Kidney (tissue), 14 donors: ENCODE data around the gene EHHADH. TPM values are rescaled to one million over a fixed set of nuclear protein-coding genes. Genes with fewer than 3 reads are reported as not detected.

Source experiments
- DNase-seq, 5 donors: peaks; one replicate each; pipeline ENCODE4 v3.0.0-alpha.2; 2013 to 2020
- FAIRE-seq: peaks from 2 replicates; lab custom pipeline; 2012; peaks lifted over from hg19 to GRCh38; lab: Jason Lieb, UNC
- H3K27ac ChIP-seq, 2 donors: one replicate each; pipeline ENCODE4 v1.7.0; 2013; ENCODE audit warnings: low read depth in 2 of 2, low read length in 2 of 2, inconsistent platforms in 1 of 2
- H3K27me3 ChIP-seq: one replicate; pipeline ENCODE4 v1.7.1; 2013; ENCODE audit warnings: low read length, inconsistent platforms; ENCODE audit not compliant: control insufficient read depth, insufficient read depth
- H3K36me3 ChIP-seq, 3 donors: one replicate each; pipeline versions ENCODE4 v1.7.0 to v1.7.1; 2013; ENCODE audit warnings: low read length in 3 of 3, control low read depth in 1 of 3, inconsistent platforms in 1 of 3; ENCODE audit not compliant: insufficient read depth in 3 of 3, control insufficient read depth in 2 of 3
- H3K4me1 ChIP-seq, 3 donors: one replicate each; pipeline versions ENCODE4 v1.7.0 to v1.7.1; 2013; ENCODE audit warnings: low read length in 3 of 3, inconsistent platforms in 1 of 3, low read depth in 1 of 3; ENCODE audit not compliant: control insufficient read depth in 2 of 3, insufficient read depth in 2 of 3
- H3K4me3 ChIP-seq, 3 donors: one replicate each; pipeline versions ENCODE4 v1.7.0 to v1.8.1; 2013; ENCODE audit warnings: low read length in 3 of 3, control low read depth in 1 of 3, inconsistent platforms in 1 of 3
- H3K9ac ChIP-seq, 3 donors: one replicate each; pipeline versions ENCODE4 v1.7.0 to v1.7.1; 2013; ENCODE audit warnings: low read length in 3 of 3, control low read depth in 1 of 3, inconsistent platforms in 1 of 3
- H3K9me3 ChIP-seq, 3 donors: one replicate each; pipeline versions ENCODE4 v1.7.0 to v1.7.1; 2013; ENCODE audit warnings: low read length in 3 of 3, control low read depth in 1 of 3, inconsistent platforms in 1 of 3; ENCODE audit not compliant: control insufficient read depth in 2 of 3, insufficient read depth in 1 of 3
- intact Hi-C: fragments of 100-400 bp; cut with DNase I; formaldehyde crosslinking; loops from one replicate; pipeline ENCODE4 v1.11.1; 2022
- polyA plus RNA-seq: library from polyadenylated mRNA; stranded (reverse); fragments of 350-450 nt; fragmentation: Illumina TruSeq; extraction: RNeasy Lipid Tissue Mini Kit (QIAGEN cat#74804); gene quantifications from one replicate; pipeline ENCODE4 v1.2.3, GENCODE V29; 2014; ENCODE audit warnings: low read depth, low replicate concordance; ENCODE audit not compliant: insufficient read depth
- total RNA-seq: library from RNA; stranded (reverse); fragmentation: NEBNext Ultra II Directional; extraction: Animal tissue kit (Norgen Biotek cat#: 25700); gene quantifications from one replicate; pipeline ENCODE4 v1.2.1, GENCODE V29; 2021
- TF ChIP-seq, protein P1 (sequence below): IDR thresholded peaks from 3 replicates; pipeline ENCODE4 v1.5.1; 2012; ENCODE audit warnings: mild to moderate bottlenecking, moderate library complexity, borderline replicate concordance; ENCODE audit not compliant: insufficient read depth; ENCODE audit errors: extremely low read depth
- donor health status: control.
- donor health status: control.
- donor health status: control.
- donor health status: control.
- donor health status: control.
- donor health status: DM: yes; HTN: yes; CAD: no.
- donor health status: Normal renal cell carcinoma (clear cell type).

EHHADH gene
- total and polyA plus RNA-seq, 2 donors from 2014 or later: 27.9 to 60.9 TPM

DNA sequence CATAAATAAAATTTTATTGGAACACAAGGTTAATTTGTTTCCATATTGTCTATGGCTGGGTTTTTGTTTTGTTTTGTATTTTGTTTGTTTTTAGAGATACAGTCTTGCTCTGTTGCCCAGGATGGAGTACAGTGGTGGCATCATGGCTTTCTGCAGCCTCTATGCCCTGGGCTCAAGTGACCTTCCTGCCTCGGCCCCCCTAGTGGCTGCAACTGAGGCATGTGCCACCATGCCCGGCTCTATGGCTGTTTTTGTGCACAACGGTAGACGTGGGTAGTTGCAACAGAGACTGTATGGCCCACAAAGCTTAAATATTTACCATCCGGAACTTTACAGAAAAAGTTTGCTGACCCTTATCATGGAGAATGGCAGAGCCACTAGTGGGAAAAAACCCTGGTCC lies 54.2 kb downstream of the EHHADH start:
- Histone ChIP-seq H3K27me3 (no peaks in the 10 kb centered on the region), H3K9ac (no peak overlapping the region), H3K27ac (no peak overlapping the region), H3K9me3 (no peaks in the 10 kb centered on the region), H3K4me1 (no peaks in the 10 kb centered on the region), H3K36me3 (peaks cover 2 to 31% (median 7%) of the 10 kb centered on the region in 3 donors), H3K4me3 (no peak overlapping the region)
- DNase-seq (no peak), FAIRE-seq (no peak)
- intact Hi-C loops: no loop called here
- TF ChIP-seq, protein P1, sequence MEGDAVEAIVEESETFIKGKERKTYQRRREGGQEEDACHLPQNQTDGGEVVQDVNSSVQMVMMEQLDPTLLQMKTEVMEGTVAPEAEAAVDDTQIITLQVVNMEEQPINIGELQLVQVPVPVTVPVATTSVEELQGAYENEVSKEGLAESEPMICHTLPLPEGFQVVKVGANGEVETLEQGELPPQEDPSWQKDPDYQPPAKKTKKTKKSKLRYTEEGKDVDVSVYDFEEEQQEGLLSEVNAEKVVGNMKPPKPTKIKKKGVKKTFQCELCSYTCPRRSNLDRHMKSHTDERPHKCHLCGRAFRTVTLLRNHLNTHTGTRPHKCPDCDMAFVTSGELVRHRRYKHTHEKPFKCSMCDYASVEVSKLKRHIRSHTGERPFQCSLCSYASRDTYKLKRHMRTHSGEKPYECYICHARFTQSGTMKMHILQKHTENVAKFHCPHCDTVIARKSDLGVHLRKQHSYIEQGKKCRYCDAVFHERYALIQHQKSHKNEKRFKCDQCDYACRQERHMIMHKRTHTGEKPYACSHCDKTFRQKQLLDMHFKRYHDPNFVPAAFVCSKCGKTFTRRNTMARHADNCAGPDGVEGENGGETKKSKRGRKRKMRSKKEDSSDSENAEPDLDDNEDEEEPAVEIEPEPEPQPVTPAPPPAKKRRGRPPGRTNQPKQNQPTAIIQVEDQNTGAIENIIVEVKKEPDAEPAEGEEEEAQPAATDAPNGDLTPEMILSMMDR: no peak

DNA sequence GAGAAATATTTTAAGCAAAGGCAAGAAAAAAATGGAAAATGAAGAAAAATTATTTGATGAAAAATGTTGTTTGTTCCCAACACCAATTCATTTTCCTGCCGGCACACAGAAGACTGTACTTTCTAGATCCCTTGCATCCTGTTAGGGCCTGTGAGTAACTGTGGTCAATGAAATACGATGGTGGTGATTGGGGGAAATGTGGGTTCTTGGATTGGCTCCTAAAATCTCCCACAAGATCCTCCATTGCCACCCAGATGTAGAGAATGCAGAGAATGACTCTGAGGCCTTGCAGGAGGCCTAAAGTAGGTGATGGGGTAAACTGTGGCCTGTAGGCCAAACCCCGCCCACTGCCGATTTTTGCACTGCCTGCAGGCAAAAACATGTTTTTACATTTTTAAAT lies 54.6 kb downstream of the EHHADH start:
- FAIRE-seq: no peak
- H3K4me1 ChIP-seq: no peaks in the 10 kb centered on the region
- TF ChIP-seq, protein P1: no peak
- no peaks in the 10 kb centered on the region for H3K27me3 ChIP-seq
- no peak overlapping the region for H3K27ac ChIP-seq
- no peak for DNase-seq
- no peak overlapping the region for H3K4me3 ChIP-seq
- H3K36me3 ChIP-seq: peaks cover 2 to 27% (median 4%) of the 10 kb centered on the region in 3 donors
- intact Hi-C loops: no loop called here
- no peak overlapping the region for H3K9ac ChIP-seq
- H3K9me3 ChIP-seq: no peaks in the 10 kb centered on the region

DNA sequence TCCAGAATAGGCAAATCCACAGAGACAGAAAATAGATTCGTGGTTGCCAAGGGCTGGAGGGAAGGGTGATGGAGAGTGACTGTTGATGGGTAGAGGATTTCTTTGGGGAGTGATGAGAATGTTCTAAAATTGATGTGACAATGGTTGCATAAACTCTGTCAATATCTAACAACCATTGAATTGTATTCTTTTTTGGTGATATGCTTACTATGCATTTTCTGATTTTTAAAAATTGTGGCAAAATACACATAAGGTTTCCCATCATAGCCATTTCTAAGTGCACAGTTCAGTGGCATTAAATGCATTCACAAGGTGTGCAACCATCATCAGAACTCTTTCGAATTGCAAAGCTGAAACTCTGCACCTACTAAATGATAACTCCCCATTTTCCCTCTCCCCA lies 56.8 kb downstream of the EHHADH start:
- DNase-seq: no peak
- H3K27ac ChIP-seq: no peak overlapping the region
- no peaks in the 10 kb centered on the region for H3K27me3 ChIP-seq
- TF ChIP-seq, protein P1: no peak
- no peak overlapping the region for H3K9ac ChIP-seq
- intact Hi-C loops: no loop called here
- no peaks in the 10 kb centered on the region for H3K4me1 ChIP-seq
- no peak overlapping the region for H3K4me3 ChIP-seq
- FAIRE-seq: no peak
- H3K36me3 ChIP-seq: peaks cover 0 to 32% (median 12%) of the 10 kb centered on the region in 3 donors
- H3K9me3 ChIP-seq: no peaks in the 10 kb centered on the region

DNA sequence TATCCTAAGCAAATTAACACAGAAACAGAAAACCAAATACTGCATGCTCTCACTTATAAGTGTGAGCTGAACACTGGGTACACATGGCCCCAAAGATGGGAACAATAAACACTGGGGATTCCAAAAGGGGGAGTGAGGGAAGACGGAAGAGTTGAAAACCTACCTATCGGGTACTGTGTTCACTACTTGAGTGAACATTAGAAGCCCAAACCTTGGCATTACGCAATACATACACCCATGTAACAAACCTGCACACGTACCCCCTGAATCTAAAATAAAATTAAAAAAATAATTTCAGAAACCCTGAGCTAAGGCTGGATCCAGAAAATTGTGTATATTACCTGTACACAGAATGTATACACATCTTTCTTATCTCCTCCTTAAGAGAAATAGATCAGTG lies 58.2 kb downstream of the EHHADH start:
- no peak for FAIRE-seq
- Histone ChIP-seq H3K4me3 (no peak overlapping the region), H3K36me3 (peaks cover 0 to 33% (median 10%) of the 10 kb centered on the region in 3 donors), H3K4me1 (no peaks in the 10 kb centered on the region), H3K9ac (no peak overlapping the region), H3K27me3 (no peaks in the 10 kb centered on the region), H3K27ac (no peak overlapping the region), H3K9me3 (no peaks in the 10 kb centered on the region)
- TF ChIP-seq, protein P1: no peak
- intact Hi-C loops: no loop called here
- no peak for DNase-seq
